Ovary (tissue), 3 donors: ENCODE results near the gene FAP.

Experiments used
- EP300 ChIP-seq: sonication (generic); formaldehyde crosslinking; IDR thresholded peaks from one replicate; pipeline ENCODE4 v1.6.1; 2017; ENCODE audit warnings: antibody characterized with exemption
- TF ChIP-seq, protein P1 (sequence below), 3 donors: fragments of 450-650 bp in 2 of 3; fragments of 200-600 bp in 1 of 3; IDR thresholded peaks; one replicate each; pipeline versions ENCODE4 v1.5.1 to v1.8.0; 2016 to 2022; ENCODE audit warnings: antibody characterized with exemption in 3 of 3, mild to moderate bottlenecking in 1 of 3
- donor health status: DM: no; HTN: no; CAD: no.

DNA sequence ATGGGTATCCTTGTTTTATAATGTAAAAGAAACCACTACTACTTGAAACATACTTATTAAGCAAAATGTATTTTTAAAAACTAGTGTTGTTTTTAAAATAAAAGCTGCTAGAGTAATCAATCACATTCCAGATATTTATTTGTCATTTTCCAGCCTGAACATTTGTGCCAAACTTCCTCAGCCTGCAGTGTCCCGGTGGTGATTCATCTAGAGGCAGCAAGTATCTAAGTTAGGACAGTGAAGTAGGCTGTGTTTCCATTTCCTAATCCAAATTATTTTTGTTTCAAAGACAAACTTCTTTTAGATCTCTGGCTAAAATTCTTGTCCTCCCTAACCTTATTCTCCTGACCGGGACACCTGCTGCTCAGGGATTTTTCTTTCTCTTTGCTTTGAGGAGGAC lies 78.4 kb downstream of the FAP start:
- TF ChIP-seq, protein P1, sequence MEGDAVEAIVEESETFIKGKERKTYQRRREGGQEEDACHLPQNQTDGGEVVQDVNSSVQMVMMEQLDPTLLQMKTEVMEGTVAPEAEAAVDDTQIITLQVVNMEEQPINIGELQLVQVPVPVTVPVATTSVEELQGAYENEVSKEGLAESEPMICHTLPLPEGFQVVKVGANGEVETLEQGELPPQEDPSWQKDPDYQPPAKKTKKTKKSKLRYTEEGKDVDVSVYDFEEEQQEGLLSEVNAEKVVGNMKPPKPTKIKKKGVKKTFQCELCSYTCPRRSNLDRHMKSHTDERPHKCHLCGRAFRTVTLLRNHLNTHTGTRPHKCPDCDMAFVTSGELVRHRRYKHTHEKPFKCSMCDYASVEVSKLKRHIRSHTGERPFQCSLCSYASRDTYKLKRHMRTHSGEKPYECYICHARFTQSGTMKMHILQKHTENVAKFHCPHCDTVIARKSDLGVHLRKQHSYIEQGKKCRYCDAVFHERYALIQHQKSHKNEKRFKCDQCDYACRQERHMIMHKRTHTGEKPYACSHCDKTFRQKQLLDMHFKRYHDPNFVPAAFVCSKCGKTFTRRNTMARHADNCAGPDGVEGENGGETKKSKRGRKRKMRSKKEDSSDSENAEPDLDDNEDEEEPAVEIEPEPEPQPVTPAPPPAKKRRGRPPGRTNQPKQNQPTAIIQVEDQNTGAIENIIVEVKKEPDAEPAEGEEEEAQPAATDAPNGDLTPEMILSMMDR (IDR thresholded peaks at IDR 0.05), result no peak
- TF ChIP-seq EP300, result no peak
